ENCODE measurements around the gene EYA3.

DNA sequence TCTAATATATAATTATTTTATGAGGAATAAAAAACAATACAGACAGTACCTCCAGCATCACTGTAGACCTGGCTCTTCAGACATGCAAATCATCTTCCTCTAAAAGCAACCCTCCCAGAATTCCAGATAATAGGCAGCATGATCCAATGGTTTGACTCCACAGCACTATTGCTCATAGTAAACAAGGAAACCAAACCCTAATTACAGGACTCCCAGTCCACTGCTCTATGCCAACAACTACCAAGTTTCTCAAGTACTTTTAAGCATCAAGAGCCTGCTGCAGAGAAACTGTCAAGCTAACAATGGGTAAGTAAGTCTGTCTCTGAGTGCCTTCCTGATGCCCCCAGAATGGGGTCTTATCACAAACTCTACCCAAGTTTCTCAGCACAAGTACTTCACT lies 57.2 kb downstream of the EYA3 start:
- TF ChIP-seq EZH2 (IDR thresholded peaks at IDR 0.05; ENCODE audit: insufficient read depth, low read length): no peak
- TF ChIP-seq, protein P1, sequence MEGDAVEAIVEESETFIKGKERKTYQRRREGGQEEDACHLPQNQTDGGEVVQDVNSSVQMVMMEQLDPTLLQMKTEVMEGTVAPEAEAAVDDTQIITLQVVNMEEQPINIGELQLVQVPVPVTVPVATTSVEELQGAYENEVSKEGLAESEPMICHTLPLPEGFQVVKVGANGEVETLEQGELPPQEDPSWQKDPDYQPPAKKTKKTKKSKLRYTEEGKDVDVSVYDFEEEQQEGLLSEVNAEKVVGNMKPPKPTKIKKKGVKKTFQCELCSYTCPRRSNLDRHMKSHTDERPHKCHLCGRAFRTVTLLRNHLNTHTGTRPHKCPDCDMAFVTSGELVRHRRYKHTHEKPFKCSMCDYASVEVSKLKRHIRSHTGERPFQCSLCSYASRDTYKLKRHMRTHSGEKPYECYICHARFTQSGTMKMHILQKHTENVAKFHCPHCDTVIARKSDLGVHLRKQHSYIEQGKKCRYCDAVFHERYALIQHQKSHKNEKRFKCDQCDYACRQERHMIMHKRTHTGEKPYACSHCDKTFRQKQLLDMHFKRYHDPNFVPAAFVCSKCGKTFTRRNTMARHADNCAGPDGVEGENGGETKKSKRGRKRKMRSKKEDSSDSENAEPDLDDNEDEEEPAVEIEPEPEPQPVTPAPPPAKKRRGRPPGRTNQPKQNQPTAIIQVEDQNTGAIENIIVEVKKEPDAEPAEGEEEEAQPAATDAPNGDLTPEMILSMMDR (IDR thresholded peaks at IDR 0.05; ENCODE audit: insufficient read depth, low read depth, low read length): no peak
